GM18499 (cell line): Measurements from ENCODE around the gene NEDD9.

Experiments used
- ATAC-seq: cut with Tn5 transposase; IDR thresholded peaks from one replicate; pipeline ENCODE4 v1.9.1; 2021; ENCODE audit warnings: moderate number of reproducible peaks; ENCODE audit not compliant: insufficient read depth, unreplicated experiment

Gene NEDD9

DNA sequence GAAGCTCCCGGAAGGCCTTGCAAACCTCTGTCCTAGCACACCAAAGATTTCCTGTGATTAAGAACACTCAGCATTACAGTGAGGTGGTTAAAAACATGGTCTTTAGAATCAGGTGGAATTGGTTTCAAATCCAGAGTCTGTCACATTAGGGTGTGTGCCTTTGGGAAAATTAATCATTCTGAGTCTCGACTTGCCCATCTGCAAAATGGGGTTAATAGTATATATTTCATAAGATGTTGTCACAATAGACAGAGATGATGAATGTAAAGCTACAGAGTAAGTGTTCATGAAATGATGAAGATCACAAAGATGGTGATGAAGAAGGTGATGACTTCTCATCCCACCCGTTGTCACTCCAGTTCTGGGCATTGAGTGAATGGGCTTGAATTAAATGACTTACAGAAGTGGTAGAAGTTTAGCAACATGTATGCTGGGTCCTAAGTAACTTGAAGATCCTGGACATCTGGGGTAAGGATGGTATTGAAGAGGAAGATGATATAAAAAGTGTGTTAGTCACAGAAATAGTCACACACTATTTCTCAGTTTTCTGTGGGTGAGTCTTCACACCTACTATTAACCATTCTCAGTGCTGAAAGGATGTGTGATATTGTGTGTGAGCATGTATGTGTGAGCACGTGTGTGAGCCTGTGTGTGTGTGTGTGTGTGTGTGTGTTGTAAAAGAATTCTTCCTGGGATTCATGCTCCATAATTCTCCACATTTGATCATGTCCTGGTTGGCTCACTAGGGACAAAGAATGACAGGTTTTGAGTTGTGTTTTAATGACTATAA lies 28.0 kb upstream of the NEDD9 start:
- no peak for ATAC-seq

DNA sequence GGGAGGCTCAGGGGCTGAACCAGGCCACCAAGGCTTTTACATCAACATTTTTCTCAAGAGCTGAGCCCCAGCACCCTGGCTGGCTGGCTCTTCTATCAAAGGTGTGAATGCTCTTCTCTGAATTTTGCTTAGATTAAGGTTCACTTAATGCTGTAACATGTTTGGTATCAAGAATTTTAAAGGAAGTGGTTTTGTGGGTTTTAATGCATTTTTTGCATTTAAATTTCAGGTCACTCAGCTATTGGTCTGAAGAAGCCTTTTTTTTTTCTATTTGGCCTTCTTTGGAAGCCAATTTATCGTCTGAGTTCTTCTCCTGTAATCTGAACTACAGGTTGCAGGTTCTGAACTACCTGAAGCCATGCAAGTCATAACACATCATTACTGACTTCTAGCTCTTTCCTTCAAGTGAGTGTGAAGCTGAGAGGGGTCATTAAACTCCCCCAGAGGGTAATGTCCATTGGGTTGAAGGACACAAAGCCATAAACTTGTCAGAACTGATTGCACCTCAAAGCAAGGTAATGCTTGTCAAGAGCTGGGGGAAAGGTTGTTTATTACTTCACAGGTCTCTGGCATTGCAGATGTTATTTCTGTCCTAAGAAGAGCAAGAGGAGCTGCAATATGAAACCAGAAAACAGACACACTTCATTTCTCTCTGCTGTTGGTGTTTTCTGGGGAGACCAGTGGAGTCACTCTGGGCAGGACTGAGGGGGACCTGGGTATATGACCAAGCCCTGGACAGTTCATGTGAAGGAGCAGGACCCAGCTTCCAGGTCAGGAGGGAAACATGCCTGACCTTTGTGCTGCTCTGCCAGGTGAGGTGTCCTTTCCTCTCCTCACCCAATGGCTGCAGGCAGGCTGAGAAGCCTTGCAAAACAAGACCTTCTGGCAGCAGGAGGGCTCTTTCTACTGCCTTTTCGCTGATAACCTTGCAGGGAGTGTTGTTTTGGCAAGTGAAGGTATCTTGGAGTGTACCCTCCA lies 26.1 kb upstream of the NEDD9 start:
- no peak for ATAC-seq

DNA sequence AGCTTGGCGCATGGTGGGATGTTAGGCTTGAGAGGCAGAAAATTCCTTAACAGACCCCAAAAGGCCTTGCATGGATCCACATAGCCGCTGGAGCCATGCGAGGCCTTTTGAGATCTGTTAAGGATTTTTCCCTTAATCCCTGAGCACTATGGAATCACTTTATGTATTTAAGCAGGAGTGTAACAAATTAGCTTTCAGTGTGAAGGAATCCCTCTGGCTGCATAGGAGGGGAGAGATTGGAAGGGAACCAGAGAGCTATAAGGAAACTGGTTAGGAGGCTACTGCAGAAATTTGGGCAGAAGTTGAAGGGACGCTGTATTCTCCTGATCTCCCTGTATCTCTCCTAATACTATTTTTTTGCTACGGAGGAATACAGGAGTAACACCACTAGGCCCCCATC lies 23.1 kb upstream of the NEDD9 start:
- no peak for ATAC-seq

DNA sequence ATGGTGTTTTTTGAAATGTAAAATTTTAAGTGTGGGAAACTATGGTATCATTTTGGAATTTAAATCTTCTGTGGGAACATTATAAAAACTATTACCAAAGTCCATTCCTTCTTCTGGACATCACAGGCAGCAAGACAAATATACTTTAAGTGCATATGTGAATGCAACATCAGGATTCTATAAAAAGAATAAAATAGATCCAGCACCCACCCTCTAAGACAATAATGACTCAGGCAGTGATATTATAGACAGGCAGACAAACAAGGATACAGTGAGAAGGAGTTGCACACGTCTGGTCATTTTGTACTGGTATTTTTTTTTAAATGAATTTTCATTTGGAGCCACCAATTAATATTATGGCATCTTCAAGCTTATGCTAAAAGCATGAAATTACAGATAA lies 21.1 kb upstream of the NEDD9 start:
- no peak for ATAC-seq

DNA sequence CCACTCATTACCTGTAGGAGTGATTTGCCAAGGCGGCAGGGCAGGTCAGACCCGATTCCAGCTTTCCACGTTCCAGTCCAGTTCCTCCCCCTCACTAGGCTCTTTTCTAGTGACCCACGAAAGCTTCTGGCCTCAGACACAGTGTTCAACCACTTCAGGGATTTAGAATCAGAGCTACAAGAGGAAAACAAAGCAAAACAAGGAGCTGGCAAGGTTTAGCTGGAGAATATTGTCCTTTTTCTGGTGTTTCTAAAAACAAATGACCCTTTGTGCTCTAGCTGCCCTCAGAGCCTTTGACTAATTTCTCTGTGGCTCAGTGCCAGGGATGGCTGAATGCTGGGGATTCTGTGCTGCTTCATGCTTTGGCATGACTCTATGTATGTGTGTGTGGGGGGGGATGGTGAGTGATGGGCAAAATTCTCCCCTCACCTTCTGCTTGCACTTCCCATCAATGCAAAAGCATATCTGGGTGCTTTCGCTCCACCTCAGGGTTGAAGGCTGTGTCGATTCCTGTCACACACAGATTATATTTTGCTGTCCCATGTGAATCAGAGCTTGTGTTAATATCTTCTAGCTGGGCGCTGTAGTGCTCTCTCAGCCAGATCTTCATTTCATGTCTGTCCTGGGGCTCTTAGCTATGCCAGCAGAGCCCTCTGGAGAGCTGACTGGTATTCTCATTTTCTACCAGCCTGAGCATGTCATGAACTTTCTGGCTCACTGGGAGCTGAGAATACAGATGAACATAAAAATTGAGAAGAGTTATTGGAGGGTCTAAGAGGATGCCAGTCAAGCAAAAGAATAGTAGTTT lies 19.3 kb upstream of the NEDD9 start:
- no peak for ATAC-seq

DNA sequence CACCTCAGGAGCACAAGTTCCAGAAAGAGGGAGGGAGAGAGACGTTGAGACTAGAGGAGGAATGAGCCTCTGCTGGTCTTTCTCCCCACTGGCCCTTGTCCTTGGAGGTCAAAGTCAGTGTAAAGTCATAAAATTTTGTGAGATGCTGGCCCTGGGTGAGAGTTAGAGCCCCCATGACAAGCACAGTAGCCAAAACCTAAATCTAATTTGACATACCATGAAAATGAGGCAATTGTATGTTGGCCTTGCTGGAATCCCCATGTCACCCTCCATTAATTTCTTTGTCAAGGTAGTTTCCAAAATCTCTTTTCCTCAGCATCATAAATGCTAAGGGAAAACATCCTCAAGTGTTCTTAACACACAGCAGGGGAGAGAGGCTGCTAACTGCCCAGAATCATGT lies 17.6 kb upstream of the NEDD9 start:
- ATAC-seq: no peak

DNA sequence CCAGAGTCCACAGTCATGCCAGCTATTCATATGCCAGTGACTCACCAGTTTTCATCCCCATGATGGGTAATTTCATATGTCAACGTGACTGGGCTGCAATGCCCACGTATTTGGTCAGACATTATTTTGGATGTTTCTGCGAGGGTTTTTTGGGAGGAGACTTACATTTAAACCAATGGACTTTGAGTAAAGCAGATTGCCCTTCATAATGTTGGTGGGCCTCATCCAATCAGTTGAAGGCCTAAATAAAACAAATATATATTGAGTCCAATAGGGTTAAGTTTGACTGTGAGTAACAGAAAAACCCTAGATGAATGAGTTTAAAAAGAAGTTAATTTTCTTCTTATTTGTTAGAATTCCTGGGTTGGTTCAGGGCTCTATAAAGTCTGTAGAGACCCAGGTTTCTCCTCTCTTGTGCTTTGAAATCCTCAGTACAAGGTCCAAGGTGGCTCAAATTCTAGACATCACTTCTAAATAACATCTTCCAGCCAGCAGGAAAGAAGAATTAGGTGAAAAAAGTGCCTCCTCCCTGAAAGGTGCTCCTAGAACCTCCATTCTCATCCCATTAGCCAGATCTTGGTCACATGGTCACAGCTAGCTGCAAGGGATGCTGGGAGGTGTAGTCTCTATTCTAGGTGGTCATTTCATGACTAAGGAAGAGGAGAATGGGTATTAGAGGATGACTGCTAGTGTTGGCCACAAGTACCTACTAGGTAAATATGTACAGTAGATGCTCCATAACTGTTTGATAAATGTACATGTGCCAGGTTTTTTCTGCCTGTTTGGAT lies 16.7 kb upstream of the NEDD9 start:
- no peak for ATAC-seq

DNA sequence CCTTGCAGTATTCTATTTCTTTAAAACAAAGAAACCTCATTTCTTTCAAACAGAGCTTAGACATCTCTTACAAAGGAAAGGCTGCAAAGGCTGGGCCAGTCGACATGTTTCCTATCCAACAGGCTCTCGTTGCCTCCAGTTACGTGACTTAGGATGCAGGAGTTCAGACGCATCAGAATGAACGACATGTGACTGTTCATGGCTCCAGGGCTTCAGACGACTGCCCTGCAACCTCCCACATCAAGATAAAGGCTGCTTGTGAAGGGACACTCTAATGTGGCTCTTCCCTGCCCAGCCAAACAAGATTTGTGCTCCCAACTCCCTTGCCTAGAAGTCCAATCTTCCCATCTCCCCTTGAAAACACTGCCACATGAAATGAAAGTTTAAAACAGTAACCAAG lies 14.3 kb upstream of the NEDD9 start:
- ATAC-seq: no peak

DNA sequence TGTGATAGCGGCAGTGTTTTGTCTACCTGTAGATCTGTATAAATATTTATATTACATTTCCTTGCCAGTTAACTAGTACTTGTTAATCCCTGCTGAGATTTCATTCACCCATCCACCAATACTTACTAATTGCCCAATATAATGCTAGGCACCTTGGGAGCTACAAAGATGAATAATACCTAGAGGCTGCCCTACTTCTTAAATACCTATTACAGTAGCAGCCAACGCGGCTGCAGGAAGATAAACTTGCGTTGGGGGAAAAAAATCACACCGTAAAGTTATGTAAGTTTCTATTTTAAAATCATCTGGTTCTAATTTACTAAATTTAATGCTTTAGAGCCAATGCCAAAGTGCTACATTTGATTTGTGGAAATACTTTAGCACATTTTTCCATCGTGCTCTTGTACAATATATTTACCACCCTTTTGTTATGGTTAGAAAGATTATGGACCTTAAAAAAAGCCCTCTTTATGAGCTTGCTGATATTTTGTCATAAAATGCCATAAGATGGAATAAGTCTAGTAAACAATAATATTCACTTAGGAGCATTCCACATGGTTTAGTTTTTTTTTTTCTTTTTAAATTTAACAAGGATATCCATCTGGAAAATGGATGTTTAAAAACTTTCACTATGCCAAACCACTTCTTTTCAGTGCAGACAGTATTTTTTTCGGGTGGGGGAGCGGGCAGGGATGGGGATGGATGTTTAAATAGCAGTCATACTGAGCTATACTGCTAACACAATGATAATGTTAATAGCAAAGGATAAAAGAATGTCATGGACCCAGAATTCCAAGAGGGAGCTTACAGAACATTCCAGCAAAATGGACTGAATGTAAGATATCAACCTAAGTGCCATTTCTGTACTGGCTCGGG lies 13.2 kb upstream of the NEDD9 start:
- ATAC-seq: no peak

DNA sequence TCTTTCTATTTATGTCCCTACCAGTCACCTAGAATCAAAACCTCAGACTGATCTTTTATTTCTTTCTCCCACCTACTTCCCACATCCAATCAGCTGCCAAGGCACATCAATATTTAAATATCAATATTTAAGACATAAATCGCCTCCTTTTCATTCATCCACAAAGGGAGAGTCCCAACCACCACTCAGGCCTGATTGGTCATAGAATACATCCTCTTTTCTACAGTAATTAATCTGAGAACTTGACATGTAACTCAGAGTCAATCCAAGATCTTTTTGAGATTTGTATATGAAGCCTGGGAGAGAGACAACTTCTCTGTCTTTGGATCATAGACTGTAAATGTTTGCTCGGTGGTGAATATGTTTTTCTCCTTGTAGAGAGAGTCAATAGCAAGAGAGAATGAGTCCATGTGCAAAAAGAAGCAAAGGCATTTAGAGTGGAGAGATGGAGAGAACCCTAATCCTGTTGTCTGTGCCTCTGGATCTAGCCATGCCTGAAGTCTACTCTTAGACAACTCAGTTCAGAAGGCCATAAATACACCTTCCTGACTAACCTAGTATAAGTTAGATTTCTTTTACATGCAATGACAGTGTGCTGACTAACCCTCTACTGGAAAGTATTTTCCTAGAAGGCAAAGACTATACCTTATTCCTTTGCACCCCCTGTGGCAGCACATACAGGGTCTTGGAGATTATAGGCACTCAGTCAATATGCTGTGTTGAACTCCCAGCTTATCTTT lies 12.1 kb upstream of the NEDD9 start:
- ATAC-seq: no peak

DNA sequence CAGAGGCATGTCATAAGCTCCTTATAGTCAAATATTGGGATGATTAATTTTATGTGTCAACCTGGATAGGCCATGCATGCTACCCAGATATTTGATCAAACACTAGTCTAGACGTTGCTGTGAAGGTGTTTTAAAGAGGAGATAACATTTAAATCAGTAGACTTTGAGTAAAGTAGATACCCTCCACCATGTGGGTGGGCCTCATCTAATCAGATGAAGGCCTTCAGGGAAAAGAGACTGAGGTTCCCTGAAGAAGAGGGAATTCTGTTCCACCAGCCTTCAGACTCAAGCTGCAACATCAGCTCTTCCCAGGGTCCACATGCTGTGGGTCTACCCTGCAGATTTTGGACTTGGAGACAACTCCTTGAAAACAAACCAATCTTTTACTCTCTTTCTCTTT lies 11.4 kb upstream of the NEDD9 start:
- no peak for ATAC-seq

DNA sequence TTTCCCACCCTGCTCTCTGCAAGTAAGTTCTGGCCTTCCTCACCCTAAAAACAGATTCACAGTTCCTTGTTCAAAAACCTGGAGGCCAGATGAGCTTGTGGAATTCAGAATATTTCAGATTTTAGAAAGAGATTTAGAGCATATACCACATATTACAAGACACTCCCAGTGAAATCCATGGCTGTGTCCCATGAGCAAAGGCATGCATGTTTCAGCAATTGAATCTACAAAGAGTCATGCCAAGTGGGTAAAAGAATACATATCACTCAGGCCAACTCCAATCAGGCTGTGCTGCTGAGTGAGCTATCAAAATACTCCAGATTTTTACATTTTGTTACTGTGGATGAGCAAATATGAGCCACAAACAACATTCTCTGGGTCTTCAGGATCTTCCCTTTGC lies 10.2 kb upstream of the NEDD9 start:
- no peak for ATAC-seq

DNA sequence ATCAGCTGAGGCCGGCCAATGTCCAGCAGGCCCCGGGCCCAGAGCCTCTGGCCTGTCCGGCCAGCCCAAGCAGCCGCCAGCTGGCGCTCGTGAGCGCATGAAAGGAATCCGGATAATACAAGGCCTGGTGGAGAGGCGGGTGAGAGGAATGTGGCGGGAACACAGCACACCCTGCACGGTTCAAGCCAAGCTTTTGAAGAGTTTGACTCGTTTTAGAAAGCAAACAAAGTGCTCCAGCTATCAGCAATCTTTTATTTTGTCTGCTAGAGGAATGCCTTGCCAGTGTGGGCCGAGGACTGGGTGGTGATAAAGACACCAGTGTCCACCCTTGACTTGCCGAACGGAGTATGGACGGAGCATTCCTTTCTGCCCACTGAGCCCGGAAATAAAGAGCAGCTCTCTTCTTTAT lies 9.3 kb upstream of the NEDD9 start:
- no peak for ATAC-seq

DNA sequence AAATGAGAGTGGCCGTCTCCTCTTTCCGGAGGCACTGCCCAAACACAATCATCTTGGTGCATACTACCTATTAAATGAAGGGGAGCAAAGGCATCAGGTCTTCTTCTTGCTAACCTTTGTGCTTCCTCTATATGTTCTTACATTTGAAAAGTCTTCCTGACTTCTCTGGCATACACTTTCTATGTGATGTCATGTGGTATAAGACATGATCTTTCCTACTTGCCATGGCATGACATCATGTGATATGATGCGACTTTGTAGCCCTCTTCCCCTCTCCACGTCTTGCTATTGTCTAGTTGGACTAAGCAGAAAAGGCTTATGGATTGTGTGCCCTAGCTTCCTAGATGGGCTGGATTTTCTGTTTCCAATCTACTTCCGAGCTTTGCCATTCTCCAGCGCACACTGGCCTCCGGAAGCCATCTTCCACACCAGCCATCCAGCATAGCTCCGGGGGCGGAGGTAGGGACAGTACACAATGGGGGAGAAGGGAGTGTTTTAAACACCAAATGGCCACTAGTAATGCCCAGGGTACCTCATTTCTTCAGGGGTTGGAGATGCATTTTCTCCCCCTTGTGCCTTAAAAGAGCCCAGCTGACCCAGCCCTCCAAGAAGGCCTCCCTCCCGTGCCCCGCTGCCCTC lies 8.8 kb upstream of the NEDD9 start:
- ATAC-seq: no peak

DNA sequence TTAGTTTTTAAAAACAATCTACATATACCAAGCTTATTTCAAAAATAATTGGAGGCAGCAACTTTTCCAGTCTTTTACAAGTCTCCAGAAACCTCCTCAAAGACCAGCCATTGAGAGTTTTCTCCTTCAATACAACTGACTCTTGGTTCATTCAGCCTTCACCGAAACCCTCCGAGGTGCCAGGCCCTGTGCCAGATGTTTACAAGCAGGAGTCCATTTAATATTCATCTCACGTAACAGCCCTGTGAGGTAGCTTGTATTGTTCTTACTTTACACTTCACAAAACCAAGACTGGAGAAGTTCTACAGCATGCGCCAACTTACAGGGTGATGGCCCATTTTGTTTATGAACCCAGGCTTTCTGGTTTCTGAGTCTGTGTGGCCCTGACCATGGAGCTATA lies 5.5 kb upstream of the NEDD9 start:
- no peak for ATAC-seq

DNA sequence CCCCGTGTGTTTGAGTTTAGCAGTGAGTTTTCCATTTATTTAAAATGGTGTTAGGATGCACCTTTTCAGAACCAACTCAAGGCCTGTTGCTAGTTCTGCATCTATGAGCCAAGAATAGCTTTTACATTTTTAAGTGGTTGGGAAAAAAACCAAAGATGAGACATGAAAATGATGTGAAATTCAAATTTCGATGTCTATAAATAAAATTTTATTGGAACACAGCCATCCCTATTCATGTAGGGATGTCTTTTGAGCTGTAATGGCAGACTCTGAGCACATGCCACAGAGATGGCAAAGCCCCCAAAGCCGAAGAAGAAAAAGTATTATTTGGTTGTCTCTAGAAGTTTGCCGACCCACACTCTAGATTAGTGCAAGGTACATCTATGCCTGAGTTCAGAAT lies 5.0 kb upstream of the NEDD9 start:
- no peak for ATAC-seq

DNA sequence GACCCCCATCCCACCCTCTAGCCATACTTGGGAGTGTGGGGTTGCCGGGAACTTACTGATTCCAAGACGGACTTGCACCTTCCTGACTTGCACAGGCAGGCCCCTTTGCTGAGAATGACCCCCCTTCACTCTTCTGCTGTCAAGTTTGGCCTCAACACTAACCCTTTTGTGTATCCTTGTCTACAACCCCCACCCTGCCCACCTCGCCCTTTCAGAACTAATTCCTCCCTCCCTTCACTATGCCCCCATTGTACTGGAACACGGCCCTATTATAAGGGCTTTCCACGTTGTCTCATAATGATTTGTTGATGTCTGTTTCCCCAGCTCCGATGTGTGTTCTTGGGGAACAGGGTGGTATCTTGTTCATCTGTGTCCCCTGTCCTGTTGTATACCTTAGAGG lies 4.4 kb upstream of the NEDD9 start:
- ATAC-seq: no peak
